Measurements from ENCODE around the gene PDE8A. TPM values are rescaled to one million over a fixed set of nuclear protein-coding genes. Genes with fewer than 3 reads are reported as not detected.

PDE8A gene
- total RNA-seq, 5 donors from 2014 or later (not counting 1 experiment from before 2014, with no cell fraction given): 21.5 to 33.7 (median 25.1) TPM

- DNase-seq: no peak
- peaks cover 4 to 7% of the 10 kb centered on the region in 2 experiments for H3K4me1 ChIP-seq (ENCODE audit: control insufficient read depth in 1 of 2, extremely low read depth in 1 of 2, insufficient read depth in 2 of 2, low read length in 2 of 2)
- ChIA-PET CTCF (interaction anchor here in 1 of 2 donors (0.7 to 1.5 kb wide), 2 partner anchors 15 to 321 kb away, joined by 5 to 6 read pairs; partner anchors contain the start of gene SEC11A), POLR2A (no interaction called here)
- no peaks in the 10 kb centered on the region for H3K36me3 ChIP-seq (ENCODE audit: control insufficient read depth in 2 of 2, extremely low read depth in 1 of 2, insufficient read depth in 1 of 2, low read length in 1 of 2)
- H3K27ac Mint-ChIP-seq: no peak overlapping the region
- no peak overlapping the region for H3K4me3 ChIP-seq (ENCODE audit: control insufficient read depth in 1 of 2, extremely low read depth in 1 of 2, low read length in 1 of 2)
- H3K27me3 ChIP-seq (replicated peaks in 1 of 2; ENCODE audit: control insufficient read depth in 2 of 2, extremely low read depth in 1 of 2, insufficient read depth in 2 of 2, low read length in 1 of 2): no peaks in the 10 kb centered on the region
- no peaks in the 10 kb centered on the region for H3K9me3 ChIP-seq
- peaks cover 33 to 48% (median 39%) of the 10 kb centered on the region in 3 donors for H3K4me1 Mint-ChIP-seq
- no peaks in the 10 kb centered on the region for H3K36me3 Mint-ChIP-seq
- H3K27ac ChIP-seq (ENCODE audit: low read length): no peak overlapping the region
- WGBS (ENCODE audit: insufficient coverage): no CpG with 5 or more reads among the region's 3 CpGs
- no peak overlapping the region for H3K4me3 Mint-ChIP-seq
- no peak for ATAC-seq (replicated peaks in 1 of 4)
- H3K9me3 Mint-ChIP-seq: no peaks in the 10 kb centered on the region
- no peaks in the 10 kb centered on the region for H3K27me3 Mint-ChIP-seq
Observed at GRCh38 chr15:85036716-85037115, 55.1 kb downstream of the PDE8A start.

- no CpG with 5 or more reads among the region's 2 CpGs for WGBS (ENCODE audit: insufficient coverage)
- no peaks in the 10 kb centered on the region for H3K36me3 Mint-ChIP-seq
- no peaks in the 10 kb centered on the region for H3K9me3 ChIP-seq
- no peak overlapping the region for H3K4me3 ChIP-seq (ENCODE audit: control insufficient read depth in 1 of 2, extremely low read depth in 1 of 2, low read length in 1 of 2)
- H3K9me3 Mint-ChIP-seq: no peaks in the 10 kb centered on the region
- H3K4me1 ChIP-seq (ENCODE audit: control insufficient read depth in 1 of 2, extremely low read depth in 1 of 2, insufficient read depth in 2 of 2, low read length in 2 of 2): peaks cover 4% of the 10 kb centered on the region in 2 experiments
- POLR2A ChIA-PET: no interaction called here
- no peak overlapping the region for H3K27ac Mint-ChIP-seq
- no peaks in the 10 kb centered on the region for H3K27me3 ChIP-seq (replicated peaks in 1 of 2; ENCODE audit: control insufficient read depth in 2 of 2, extremely low read depth in 1 of 2, insufficient read depth in 2 of 2, low read length in 1 of 2)
- no peak overlapping the region for H3K27ac ChIP-seq (ENCODE audit: low read length)
- peaks cover 25 to 40% (median 33%) of the 10 kb centered on the region in 3 donors for H3K4me1 Mint-ChIP-seq
- no peaks in the 10 kb centered on the region for H3K36me3 ChIP-seq (ENCODE audit: control insufficient read depth in 2 of 2, extremely low read depth in 1 of 2, insufficient read depth in 1 of 2, low read length in 1 of 2)
- CTCF ChIA-PET: interaction anchor here (0.6 to 1.5 kb wide), 4 partner anchors 16 to 322 kb away, joined by 3 to 6 read pairs (median 5); partner anchors contain the start of gene SEC11A (in 1 of the 2)
- H3K4me3 Mint-ChIP-seq: no peak overlapping the region
- DNase-seq (no peak), ATAC-seq (replicated peaks in 1 of 4) (no peak)
- no peaks in the 10 kb centered on the region for H3K27me3 Mint-ChIP-seq
Observed at GRCh38 chr15:85037641-85038040, 56.0 kb downstream of the PDE8A start.

- 95% methylated on average over 3 of the region's 5 CpGs for WGBS (ENCODE audit: insufficient coverage)
- H3K4me1 Mint-ChIP-seq: peaks cover 32 to 41% (median 34%) of the 10 kb centered on the region in 3 donors
- no peak overlapping the region for H3K4me3 Mint-ChIP-seq
Observed at GRCh38 chr15:85041230-85041629, 59.6 kb downstream of the PDE8A start.

GRCh38 chr15:85044251-85044853 is 62.7 kb downstream of the PDE8A start:
- H3K27me3 Mint-ChIP-seq: no peaks in the 10 kb centered on the region
- H3K27ac ChIP-seq (ENCODE audit: low read length): no peak overlapping the region
- peak in 29 of 35 experiments; percentile 7 to 70 (median 31) for DNase-seq
- H3K9me3 ChIP-seq: no peaks in the 10 kb centered on the region
- POLR2A ChIA-PET: interaction anchor here in 1 of 2 donors (0.6 kb wide), 1 partner anchor 78 kb away, joined by 3 read pairs; no protein-coding TSS in a partner anchor
- H3K4me3 ChIP-seq (ENCODE audit: control insufficient read depth in 1 of 2, extremely low read depth in 1 of 2, low read length in 1 of 2): no peak overlapping the region
- H3K4me3 Mint-ChIP-seq: no peak overlapping the region
- no peaks in the 10 kb centered on the region for H3K36me3 ChIP-seq (ENCODE audit: control insufficient read depth in 2 of 2, extremely low read depth in 1 of 2, insufficient read depth in 1 of 2, low read length in 1 of 2)
- H3K4me1 Mint-ChIP-seq: peaks cover 29 to 41% (median 38%) of the 10 kb centered on the region in 3 donors
- CTCF ChIA-PET: interaction anchor here (0.6 to 2.3 kb wide), 7 partner anchors 39 to 116 kb away, joined by 3 to 7 read pairs (median 5); partner anchors contain the start of gene PDE8A (in 1 of the 2)
- no peaks in the 10 kb centered on the region for H3K27me3 ChIP-seq (replicated peaks in 1 of 2; ENCODE audit: control insufficient read depth in 2 of 2, extremely low read depth in 1 of 2, insufficient read depth in 2 of 2, low read length in 1 of 2)
- H3K4me1 ChIP-seq (ENCODE audit: control insufficient read depth in 1 of 2, extremely low read depth in 1 of 2, insufficient read depth in 2 of 2, low read length in 2 of 2): no peaks in the 10 kb centered on the region
- no peaks in the 10 kb centered on the region for H3K9me3 Mint-ChIP-seq
- H3K27ac Mint-ChIP-seq: no peak overlapping the region
- ATAC-seq (replicated peaks in 1 of 4): peak; percentile 57 to 73 (median 66)
- H3K36me3 Mint-ChIP-seq: no peaks in the 10 kb centered on the region
- 86% methylated on average over 2 of the region's 3 CpGs for WGBS (ENCODE audit: insufficient coverage)

More at GRCh38 chr15:85041230-85041629, 59.6 kb downstream of the PDE8A start:
- peaks cover 0 to 4% of the 10 kb centered on the region in 2 experiments for H3K4me1 ChIP-seq (ENCODE audit: control insufficient read depth in 1 of 2, extremely low read depth in 1 of 2, insufficient read depth in 2 of 2, low read length in 2 of 2)
- no peak for ATAC-seq (replicated peaks in 1 of 4)
- H3K9me3 Mint-ChIP-seq: no peaks in the 10 kb centered on the region
- ChIA-PET POLR2A (no interaction called here), CTCF (no interaction called here)
- no peaks in the 10 kb centered on the region for H3K36me3 ChIP-seq (ENCODE audit: control insufficient read depth in 2 of 2, extremely low read depth in 1 of 2, insufficient read depth in 1 of 2, low read length in 1 of 2)
- DNase-seq: no peak
- no peaks in the 10 kb centered on the region for H3K9me3 ChIP-seq
- no peak overlapping the region for H3K4me3 ChIP-seq (ENCODE audit: control insufficient read depth in 1 of 2, extremely low read depth in 1 of 2, low read length in 1 of 2)
- no peaks in the 10 kb centered on the region for H3K36me3 Mint-ChIP-seq
- H3K27me3 Mint-ChIP-seq: no peaks in the 10 kb centered on the region
- no peak overlapping the region for H3K27ac Mint-ChIP-seq
- H3K27ac ChIP-seq (ENCODE audit: low read length): no peak overlapping the region
- H3K27me3 ChIP-seq (replicated peaks in 1 of 2; ENCODE audit: control insufficient read depth in 2 of 2, extremely low read depth in 1 of 2, insufficient read depth in 2 of 2, low read length in 1 of 2): no peaks in the 10 kb centered on the region

GRCh38 chr15:85044894-85045293 is 63.2 kb downstream of the PDE8A start:
- H3K36me3 ChIP-seq (ENCODE audit: control insufficient read depth in 2 of 2, extremely low read depth in 1 of 2, insufficient read depth in 1 of 2, low read length in 1 of 2): no peaks in the 10 kb centered on the region
- ATAC-seq (replicated peaks in 1 of 4): peak in 1 of 4 experiments; percentile 39
- Mint-ChIP-seq H3K27ac (peak overlapping the region; percentile 55 to 68), H3K27me3 (no peaks in the 10 kb centered on the region), H3K9me3 (no peaks in the 10 kb centered on the region), H3K36me3 (no peaks in the 10 kb centered on the region), H3K4me1 (peaks cover 29 to 45% (median 40%) of the 10 kb centered on the region in 3 donors), H3K4me3 (no peak overlapping the region)
- ChIA-PET POLR2A (interaction anchor here in 1 of 2 donors (0.6 kb wide), 1 partner anchor 79 kb away, joined by 3 read pairs; no protein-coding TSS in a partner anchor), CTCF (interaction anchor here (0.6 to 2.3 kb wide), 7 partner anchors 10 to 116 kb away, joined by 3 to 7 read pairs (median 4); no protein-coding TSS in a partner anchor)
- no peak overlapping the region for H3K4me3 ChIP-seq (ENCODE audit: control insufficient read depth in 1 of 2, extremely low read depth in 1 of 2, low read length in 1 of 2)
- H3K9me3 ChIP-seq: no peaks in the 10 kb centered on the region
- 0% methylated on average over 1 of the region's 1 CpG for WGBS (ENCODE audit: insufficient coverage)
- DNase-seq: no peak
- no peak overlapping the region for H3K27ac ChIP-seq (ENCODE audit: low read length)
- H3K4me1 ChIP-seq (ENCODE audit: control insufficient read depth in 1 of 2, extremely low read depth in 1 of 2, insufficient read depth in 2 of 2, low read length in 2 of 2): no peaks in the 10 kb centered on the region
- no peaks in the 10 kb centered on the region for H3K27me3 ChIP-seq (replicated peaks in 1 of 2; ENCODE audit: control insufficient read depth in 2 of 2, extremely low read depth in 1 of 2, insufficient read depth in 2 of 2, low read length in 1 of 2)

- no peaks in the 10 kb centered on the region for H3K27me3 ChIP-seq (replicated peaks in 1 of 2; ENCODE audit: control insufficient read depth in 2 of 2, extremely low read depth in 1 of 2, insufficient read depth in 2 of 2, low read length in 1 of 2)
- H3K4me3 Mint-ChIP-seq: no peak overlapping the region
- no peak overlapping the region for H3K27ac ChIP-seq (ENCODE audit: low read length)
- POLR2A ChIA-PET: no interaction called here
- peaks cover 24 to 52% (median 47%) of the 10 kb centered on the region in 3 donors for H3K4me1 Mint-ChIP-seq
- ATAC-seq (replicated peaks in 1 of 4) (no peak), DNase-seq (no peak)
- H3K27me3 Mint-ChIP-seq: no peaks in the 10 kb centered on the region
- no peaks in the 10 kb centered on the region for H3K9me3 ChIP-seq
- H3K4me3 ChIP-seq (ENCODE audit: control insufficient read depth in 1 of 2, extremely low read depth in 1 of 2, low read length in 1 of 2): no peak overlapping the region
- H3K36me3 Mint-ChIP-seq: no peaks in the 10 kb centered on the region
- WGBS (ENCODE audit: insufficient coverage): no CpG with 5 or more reads among the region's 1 CpG
- no peaks in the 10 kb centered on the region for H3K36me3 ChIP-seq (ENCODE audit: control insufficient read depth in 2 of 2, extremely low read depth in 1 of 2, insufficient read depth in 1 of 2, low read length in 1 of 2)
- H3K9me3 Mint-ChIP-seq: no peaks in the 10 kb centered on the region
- H3K27ac Mint-ChIP-seq: peak overlapping the region; percentile 31 to 34
- CTCF ChIA-PET: interaction anchor here (1.0 to 2.3 kb wide), 3 partner anchors 11 to 92 kb away, joined by 3 to 10 read pairs (median 7); no protein-coding TSS in a partner anchor
- no peaks in the 10 kb centered on the region for H3K4me1 ChIP-seq (ENCODE audit: control insufficient read depth in 1 of 2, extremely low read depth in 1 of 2, insufficient read depth in 2 of 2, low read length in 2 of 2)
Observed at GRCh38 chr15:85045615-85046014, 64.0 kb downstream of the PDE8A start.

Measured in T-cell (primary cell).